IgD-negative memory B cell (primary cell): ENCODE results near the gene C1orf52. TPM values are rescaled to one million over a fixed set of nuclear protein-coding genes. Genes with fewer than 3 reads are reported as not detected.

Source experiments
- H3K27ac Mint-ChIP-seq, 3 donors: one replicate each; pipeline ENCODE4 v1.8.0; 2020 to 2022; ENCODE audit warnings: mild to moderate bottlenecking in 3 of 3, mixed read lengths in 3 of 3, moderate library complexity in 1 of 3
- H3K27me3 Mint-ChIP-seq: one replicate; pipeline ENCODE4 v1.8.0; 2021; ENCODE audit warnings: mixed read lengths
- H3K36me3 Mint-ChIP-seq: one replicate; pipeline ENCODE4 v1.8.0; 2020; ENCODE audit warnings: mild to moderate bottlenecking, mixed read lengths
- H3K4me1 Mint-ChIP-seq, 3 donors: one replicate each; pipeline ENCODE4 v1.8.0; 2020 to 2022; ENCODE audit warnings: mixed read lengths in 3 of 3, mild to moderate bottlenecking in 1 of 3
- H3K4me3 Mint-ChIP-seq, 4 donors: one replicate each; pipeline ENCODE4 v1.8.0; 2020 to 2022; ENCODE audit warnings: mild to moderate bottlenecking in 4 of 4, mixed read lengths in 4 of 4, moderate library complexity in 3 of 4
- H3K9me3 Mint-ChIP-seq, 3 donors: one replicate each; pipeline ENCODE4 v1.8.0; 2020 to 2021; ENCODE audit warnings: mixed read lengths in 3 of 3, mild to moderate bottlenecking in 1 of 3
- polyA plus RNA-seq: library from polyadenylated mRNA; unstranded; fragments of 300-500 nt; fragmentation: Illumina TruSeq; gene quantifications from one replicate; pipeline ENCODE4 v1.2.3, GENCODE V29; 2021

C1orf52 gene
- polyA plus RNA-seq, 1 donor from 2014 or later, result 22.3 TPM

DNA sequence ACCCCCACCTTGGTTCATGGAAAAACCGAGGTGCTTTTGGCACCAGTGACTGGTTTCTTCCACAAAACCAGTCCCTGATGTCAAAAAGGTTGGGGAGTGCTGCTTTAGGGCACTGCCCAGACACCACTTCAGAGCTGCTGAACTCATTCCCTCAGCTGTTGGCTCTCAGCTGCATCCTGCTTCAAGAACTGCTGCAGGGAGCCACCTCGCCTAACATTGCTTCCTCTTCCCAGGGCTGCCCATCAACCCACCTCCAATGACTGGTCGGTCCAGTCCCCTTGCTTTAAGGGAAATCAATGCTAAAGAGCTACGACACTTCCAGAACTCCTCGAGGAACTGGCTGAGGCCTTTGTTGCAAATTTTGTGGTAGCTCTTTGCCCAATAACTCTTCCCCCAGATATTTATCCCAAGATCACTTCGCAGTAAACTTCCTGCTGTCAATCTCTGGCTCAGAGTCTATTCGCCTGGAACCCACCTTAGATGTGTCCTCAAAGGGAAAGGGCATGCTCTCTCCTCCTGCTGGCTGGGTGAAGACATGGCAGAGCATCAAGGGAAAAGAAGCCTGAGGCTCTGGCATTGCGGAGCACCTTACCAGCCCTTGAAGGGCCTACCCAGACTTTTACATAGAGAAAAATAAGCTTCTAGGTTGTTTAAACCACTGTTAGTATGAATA, 29.0 kb downstream of the C1orf52 start:
- Mint-ChIP-seq H3K4me1 (no peaks in the 10 kb centered on the region), H3K9me3 (no peaks in the 10 kb centered on the region), H3K4me3 (no peak overlapping the region), H3K36me3 (no peaks in the 10 kb centered on the region), H3K27me3 (peaks cover 7% of the 10 kb centered on the region), H3K27ac (no peak overlapping the region)

DNA sequence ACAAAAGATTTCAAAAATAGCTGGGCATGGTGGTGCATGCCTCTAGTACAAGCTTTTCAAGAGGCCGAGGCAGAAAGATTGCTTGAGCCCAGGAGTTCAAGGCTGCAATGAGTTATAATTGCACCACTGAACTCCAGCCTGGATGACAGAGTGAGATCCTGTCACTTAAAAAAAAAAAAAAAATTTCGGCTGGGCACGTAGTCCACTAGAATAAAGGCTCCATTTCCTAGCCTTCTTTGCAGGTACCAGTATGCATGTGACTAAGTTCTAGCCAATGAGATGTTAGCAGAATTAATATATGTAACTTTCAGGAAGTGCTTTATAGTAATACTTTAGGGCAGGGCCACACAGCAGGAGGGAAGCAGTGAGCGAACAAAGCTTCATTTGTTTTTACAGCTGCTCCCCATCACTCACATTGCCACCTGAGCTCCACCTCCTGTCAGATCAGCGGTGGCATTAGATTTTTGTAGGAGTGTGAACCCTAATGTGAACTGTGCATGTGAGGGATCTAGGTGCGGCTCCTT, 29.8 kb downstream of the C1orf52 start:
- Mint-ChIP-seq H3K9me3 (no peaks in the 10 kb centered on the region), H3K27me3 (peaks cover 6% of the 10 kb centered on the region), H3K27ac (no peak overlapping the region), H3K4me1 (no peaks in the 10 kb centered on the region), H3K36me3 (no peaks in the 10 kb centered on the region), H3K4me3 (no peak overlapping the region)

DNA sequence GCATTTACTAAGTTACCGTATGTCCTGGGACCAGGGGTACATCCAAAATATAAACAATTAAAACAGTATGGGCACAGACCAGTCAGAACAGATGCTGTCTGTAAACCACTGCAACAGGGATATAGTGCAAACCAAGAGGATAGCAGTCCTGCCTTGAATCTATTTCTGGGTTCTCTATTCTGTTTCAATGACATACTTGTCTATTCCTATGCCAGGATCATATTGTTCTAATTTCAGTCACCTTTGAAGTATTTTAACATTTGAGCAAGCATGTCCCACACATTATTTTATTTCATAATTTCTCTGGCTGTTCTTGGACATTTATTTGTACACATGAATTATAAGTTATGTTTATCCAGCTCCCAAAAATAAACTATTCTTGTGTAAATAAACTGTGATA, 30.5 kb downstream of the C1orf52 start:
- peaks cover 4% of the 10 kb centered on the region for H3K27me3 Mint-ChIP-seq
- no peaks in the 10 kb centered on the region for H3K36me3 Mint-ChIP-seq
- H3K9me3 Mint-ChIP-seq, result no peaks in the 10 kb centered on the region
- H3K27ac Mint-ChIP-seq, result no peak overlapping the region
- no peak overlapping the region for H3K4me3 Mint-ChIP-seq
- no peaks in the 10 kb centered on the region for H3K4me1 Mint-ChIP-seq

DNA sequence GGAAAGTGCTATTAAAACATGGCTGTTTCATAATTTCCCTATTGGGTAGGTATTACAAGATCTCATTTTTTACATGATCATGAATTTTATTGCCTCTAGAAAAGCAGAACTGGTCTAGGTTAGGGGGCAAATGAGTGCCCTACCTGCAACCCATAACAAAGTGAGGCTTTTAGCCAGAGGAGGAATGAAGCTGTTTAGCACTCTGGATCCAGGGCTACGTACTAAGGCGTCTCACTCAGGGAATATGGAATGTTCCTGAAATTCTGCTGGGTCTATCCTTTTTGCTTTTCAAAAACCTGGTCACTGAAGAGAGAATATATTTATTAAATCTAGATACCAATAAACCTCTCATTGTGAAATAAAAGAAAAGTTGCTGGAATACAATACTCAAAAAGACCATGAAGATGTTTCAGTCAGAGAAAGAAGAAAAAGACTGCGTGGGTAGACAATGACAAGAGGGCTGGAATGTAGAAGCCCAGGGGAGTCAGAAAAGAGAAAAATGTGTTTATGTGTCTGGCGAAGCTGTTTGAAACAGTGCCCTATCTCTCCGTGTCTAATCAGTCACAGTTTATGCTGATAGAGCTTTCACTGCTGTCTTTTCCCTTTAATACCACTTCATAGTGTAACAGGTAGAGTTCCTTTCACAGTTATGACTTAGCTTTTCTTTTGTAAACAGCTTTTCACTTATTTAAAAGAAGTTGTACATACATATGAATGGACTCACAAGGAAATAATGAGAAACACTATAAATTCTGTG, 33.7 kb downstream of the C1orf52 start:
- no peak overlapping the region for H3K27ac Mint-ChIP-seq
- no peak overlapping the region for H3K4me3 Mint-ChIP-seq
- H3K27me3 Mint-ChIP-seq, result peaks cover 4% of the 10 kb centered on the region
- no peaks in the 10 kb centered on the region for H3K36me3 Mint-ChIP-seq
- no peaks in the 10 kb centered on the region for H3K4me1 Mint-ChIP-seq
- no peaks in the 10 kb centered on the region for H3K9me3 Mint-ChIP-seq

DNA sequence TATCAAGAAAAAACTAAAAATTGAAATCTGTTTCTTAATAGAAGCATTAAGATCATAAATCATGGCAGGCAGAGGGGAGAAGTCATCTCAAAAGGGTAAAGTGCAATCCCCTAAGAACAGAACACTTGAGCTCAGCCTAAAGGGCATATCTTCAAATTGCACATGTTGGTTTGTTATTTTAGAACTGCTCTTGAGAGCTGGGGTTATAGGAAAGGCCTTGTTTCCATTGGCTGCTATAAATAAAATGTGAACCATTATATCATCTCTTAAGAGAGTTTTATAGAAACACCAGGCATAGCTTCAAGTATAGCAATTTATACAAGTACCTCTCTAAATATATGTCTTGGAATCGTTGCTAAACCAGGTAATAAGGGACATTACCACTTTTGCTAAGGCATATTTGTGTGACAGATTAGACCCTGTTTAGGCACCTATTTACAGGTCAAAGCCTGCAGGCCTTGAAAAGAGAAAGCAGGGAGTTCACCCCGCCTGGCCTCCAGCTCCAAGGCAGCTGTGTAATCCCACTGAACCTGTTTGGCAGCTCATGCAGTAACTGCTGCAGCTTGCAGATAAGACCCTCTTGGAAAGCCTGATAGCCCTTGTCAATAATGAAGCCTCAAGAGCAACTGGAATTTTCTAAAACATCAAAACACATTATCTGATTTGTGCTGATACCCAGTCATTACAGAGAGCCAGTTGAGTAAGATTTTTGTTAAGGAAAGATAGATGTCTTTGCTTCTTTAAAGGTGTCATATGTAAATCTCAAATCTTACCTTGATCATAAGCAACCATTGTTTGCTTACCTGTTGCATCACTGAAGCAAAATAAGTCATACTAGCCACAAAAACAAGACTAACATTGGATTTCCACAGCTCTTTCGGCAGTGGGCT, 34.5 kb downstream of the C1orf52 start:
- H3K4me1 Mint-ChIP-seq, result no peaks in the 10 kb centered on the region
- H3K9me3 Mint-ChIP-seq, result no peaks in the 10 kb centered on the region
- H3K36me3 Mint-ChIP-seq, result no peaks in the 10 kb centered on the region
- peaks cover 8% of the 10 kb centered on the region for H3K27me3 Mint-ChIP-seq
- no peak overlapping the region for H3K4me3 Mint-ChIP-seq
- H3K27ac Mint-ChIP-seq, result no peak overlapping the region

DNA sequence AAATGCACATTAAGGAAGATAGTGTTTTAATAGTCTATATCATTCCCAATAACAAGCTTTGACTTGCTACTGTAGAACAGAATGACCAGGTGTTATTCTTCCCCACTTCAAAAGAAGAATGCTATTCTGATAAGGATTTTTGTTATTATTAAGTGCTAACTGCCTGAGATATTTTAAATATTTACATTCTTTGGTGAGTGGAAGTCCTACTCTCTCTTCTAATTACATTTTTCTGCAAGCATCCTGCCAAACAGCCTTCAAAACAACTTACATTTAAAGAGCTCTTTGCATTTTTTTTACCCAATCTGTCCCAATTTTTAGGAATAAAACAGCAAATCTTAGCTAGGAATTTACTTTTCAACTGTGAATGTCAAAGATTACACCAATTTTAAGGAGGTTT, 35.2 kb downstream of the C1orf52 start:
- Mint-ChIP-seq H3K36me3 (no peaks in the 10 kb centered on the region), H3K4me1 (no peaks in the 10 kb centered on the region), H3K27me3 (peaks cover 12% of the 10 kb centered on the region), H3K9me3 (no peaks in the 10 kb centered on the region), H3K4me3 (no peak overlapping the region), H3K27ac (no peak overlapping the region)

DNA sequence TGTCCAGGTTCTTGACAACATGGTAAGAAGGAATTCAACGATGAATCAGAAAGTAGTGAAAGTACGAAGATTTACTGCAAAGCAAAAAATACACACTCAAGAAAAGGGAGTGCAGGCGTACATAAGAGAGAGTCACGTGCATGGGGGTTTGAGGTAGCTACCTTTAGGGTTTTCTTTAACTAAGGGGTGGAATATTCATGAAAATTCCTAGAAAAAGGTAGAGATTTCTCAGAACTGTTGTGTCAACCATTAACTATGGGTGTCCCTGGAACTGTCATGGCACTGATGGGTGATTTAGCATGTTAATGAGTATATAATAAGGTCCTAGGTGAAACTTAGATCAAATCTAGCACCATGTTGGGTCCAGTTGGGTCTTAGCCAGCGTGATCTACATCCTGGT, 36.1 kb downstream of the C1orf52 start:
- Mint-ChIP-seq H3K27ac (no peak overlapping the region), H3K4me1 (no peaks in the 10 kb centered on the region), H3K36me3 (no peaks in the 10 kb centered on the region), H3K4me3 (no peak overlapping the region), H3K9me3 (no peaks in the 10 kb centered on the region), H3K27me3 (peaks cover 12% of the 10 kb centered on the region)

DNA sequence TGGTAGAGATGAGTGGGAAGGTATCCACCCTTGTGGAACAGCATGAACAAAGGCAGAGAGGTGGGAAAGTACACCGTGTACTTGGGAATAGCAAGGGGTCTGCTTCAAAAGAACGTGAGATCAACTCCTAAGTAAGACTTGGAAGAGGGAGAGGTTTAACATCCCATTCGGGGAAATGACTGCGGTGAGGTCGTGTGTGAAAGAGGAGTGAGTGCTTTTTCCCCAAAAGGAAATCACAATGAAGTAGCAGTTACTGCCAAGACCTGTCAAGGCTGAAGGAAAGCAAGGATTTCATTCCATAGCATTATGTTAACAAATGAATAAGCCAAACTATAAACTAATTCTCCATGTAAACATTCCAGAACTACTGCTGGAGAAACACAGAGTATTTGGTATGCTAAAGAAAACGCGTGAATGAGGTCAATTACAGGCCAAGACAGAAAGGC, 38.7 kb downstream of the C1orf52 start:
- H3K4me1 Mint-ChIP-seq, result no peaks in the 10 kb centered on the region
- H3K27ac Mint-ChIP-seq, result no peak overlapping the region
- peaks cover 2% of the 10 kb centered on the region for H3K36me3 Mint-ChIP-seq
- H3K27me3 Mint-ChIP-seq, result peaks cover 21% of the 10 kb centered on the region
- H3K4me3 Mint-ChIP-seq, result no peak overlapping the region
- H3K9me3 Mint-ChIP-seq, result peaks cover 0 to 3% (median 0%) of the 10 kb centered on the region in 3 donors

DNA sequence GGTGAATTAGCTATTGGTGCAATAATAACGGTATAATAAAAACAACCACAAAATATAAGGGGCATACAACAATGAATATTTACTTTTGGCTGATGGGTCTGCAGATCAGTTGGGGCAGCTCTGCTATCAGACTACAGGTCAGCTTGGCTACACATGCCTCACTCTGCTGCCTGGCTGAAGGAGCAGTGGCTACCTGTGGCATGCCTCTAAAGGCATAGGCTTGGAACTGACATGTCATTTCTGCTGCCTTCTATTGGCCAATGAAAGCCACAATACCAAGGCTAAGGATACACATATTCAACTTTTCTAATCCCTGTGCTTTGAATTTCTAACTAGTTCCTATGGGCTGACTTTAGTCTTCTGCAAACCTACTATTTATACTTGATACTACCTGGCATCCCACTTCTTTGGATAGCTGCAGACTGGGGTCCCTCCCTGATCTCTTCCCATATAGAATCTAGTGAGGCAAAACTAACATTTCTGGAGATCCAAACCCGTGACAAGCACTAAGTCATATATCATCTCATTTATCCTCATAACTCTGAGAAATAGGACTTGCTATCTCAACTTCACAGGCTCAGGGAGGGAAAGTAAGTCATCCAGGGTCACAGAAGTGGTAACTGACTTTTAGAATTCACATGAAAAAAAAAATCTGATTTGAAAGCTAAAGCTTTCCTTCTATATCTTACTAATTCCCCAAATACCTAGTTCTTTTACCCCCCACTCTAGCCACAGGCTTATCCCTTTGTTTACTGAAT, 39.4 kb downstream of the C1orf52 start:
- Mint-ChIP-seq H3K4me3 (no peak overlapping the region), H3K27me3 (peaks cover 24% of the 10 kb centered on the region), H3K36me3 (peaks cover 2% of the 10 kb centered on the region), H3K27ac (no peak overlapping the region), H3K9me3 (peaks cover 0 to 6% (median 0%) of the 10 kb centered on the region in 3 donors), H3K4me1 (no peaks in the 10 kb centered on the region)

DNA sequence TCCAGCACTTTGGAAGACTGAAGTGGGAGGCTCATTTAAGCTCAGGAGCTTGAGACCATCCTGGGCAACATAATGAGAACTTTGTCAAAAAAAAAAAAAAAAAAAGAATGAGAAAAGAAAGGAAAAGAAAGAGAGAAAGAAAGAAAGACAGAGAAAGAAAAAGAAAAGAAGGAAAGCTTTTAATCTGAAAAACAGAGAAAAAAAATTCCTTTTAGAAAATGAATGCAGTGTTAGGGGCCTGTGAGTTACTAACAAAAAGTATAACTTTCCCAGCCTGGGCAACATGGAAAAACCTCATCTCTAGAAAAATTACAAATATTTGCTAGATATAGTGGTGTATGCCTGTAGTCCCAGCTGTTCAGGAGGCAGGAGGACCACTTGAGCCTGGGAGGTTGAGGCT, 42.8 kb downstream of the C1orf52 start:
- H3K27ac Mint-ChIP-seq, result no peak overlapping the region
- no peak overlapping the region for H3K4me3 Mint-ChIP-seq
- H3K27me3 Mint-ChIP-seq, result peaks cover 27% of the 10 kb centered on the region

DNA sequence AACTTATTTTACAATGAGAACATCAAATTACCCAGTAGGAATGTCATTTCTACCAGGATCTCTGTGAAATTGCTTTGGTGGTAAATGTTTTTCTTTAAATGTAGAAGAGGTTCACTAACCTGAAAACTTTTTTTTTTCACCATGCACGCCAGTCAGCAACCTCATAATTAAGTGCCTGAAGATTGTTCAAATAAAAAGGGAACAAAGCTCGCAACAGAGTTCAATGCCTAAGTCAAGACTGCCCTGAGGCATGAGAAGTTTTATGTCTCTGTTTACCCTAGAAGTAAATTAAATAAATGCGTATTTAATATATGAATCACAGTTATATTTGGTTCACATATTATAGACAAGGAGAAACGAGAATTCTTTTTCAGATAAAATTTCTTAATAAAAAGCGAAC, 44.8 kb downstream of the C1orf52 start:
- H3K4me3 Mint-ChIP-seq, result no peak overlapping the region
- no peak overlapping the region for H3K27ac Mint-ChIP-seq
- no peaks in the 10 kb centered on the region for H3K4me1 Mint-ChIP-seq
- peaks cover 0 to 10% (median 0%) of the 10 kb centered on the region in 3 donors for H3K9me3 Mint-ChIP-seq
- peaks cover 20% of the 10 kb centered on the region for H3K27me3 Mint-ChIP-seq
- peaks cover 2% of the 10 kb centered on the region for H3K36me3 Mint-ChIP-seq

More for the DNA sequence above, 42.8 kb downstream of the C1orf52 start:
- H3K4me1 Mint-ChIP-seq, result no peaks in the 10 kb centered on the region
- H3K36me3 Mint-ChIP-seq, result peaks cover 2% of the 10 kb centered on the region
- H3K9me3 Mint-ChIP-seq, result peaks cover 0 to 10% (median 0%) of the 10 kb centered on the region in 3 donors

DNA sequence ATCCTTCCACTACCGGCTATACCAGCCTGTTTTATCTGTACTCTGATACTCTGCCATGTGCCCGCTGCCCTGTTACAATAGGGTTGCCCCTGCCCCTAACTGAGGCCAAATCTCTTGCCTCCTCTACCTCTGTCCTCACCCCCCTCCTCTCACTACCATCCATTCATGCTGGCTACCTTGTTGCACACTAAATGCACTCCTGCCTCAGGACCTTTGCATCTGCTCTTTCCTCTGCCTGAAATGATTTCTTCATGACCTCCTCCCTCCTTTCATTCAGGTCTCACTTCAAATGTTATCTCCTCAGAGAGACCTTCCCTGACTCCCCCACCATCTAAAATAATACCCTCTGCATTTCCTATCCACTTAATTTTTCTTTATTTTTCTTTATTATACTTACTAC, 51.0 kb downstream of the C1orf52 start:
- no peak overlapping the region for H3K4me3 Mint-ChIP-seq
- H3K27ac Mint-ChIP-seq, result no peak overlapping the region
- H3K36me3 Mint-ChIP-seq, result no peaks in the 10 kb centered on the region
- no peaks in the 10 kb centered on the region for H3K4me1 Mint-ChIP-seq
- peaks cover 24% of the 10 kb centered on the region for H3K27me3 Mint-ChIP-seq
- H3K9me3 Mint-ChIP-seq, result peaks cover 0 to 4% (median 0%) of the 10 kb centered on the region in 3 donors

DNA sequence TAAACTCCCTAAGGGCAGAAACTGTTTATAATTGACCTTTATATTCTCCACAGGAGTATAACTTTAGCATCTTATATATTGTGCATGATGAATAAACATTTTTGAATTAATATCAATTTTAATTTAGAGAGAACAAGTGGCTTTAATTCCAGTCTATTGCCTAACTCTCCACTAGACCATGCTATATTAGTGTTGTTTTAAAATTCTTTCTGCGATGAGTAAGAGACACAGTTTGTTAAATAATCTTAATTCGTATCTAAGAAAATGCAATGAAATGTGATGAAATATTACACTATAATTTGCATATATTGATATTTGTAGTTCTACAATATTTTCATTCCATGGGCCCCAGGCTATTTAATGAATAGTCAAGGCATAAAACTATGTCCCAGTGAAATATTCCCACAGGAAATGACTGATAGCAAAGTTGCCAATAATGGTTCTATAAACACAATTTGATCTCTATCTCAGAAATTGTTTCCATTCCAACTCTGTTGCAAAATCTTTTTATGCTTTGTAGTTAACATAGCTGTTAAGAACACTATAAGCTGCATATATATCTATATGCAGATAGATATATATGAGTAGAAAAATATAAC, 55.8 kb downstream of the C1orf52 start:
- Mint-ChIP-seq H3K4me3 (no peak overlapping the region), H3K36me3 (no peaks in the 10 kb centered on the region), H3K9me3 (no peaks in the 10 kb centered on the region), H3K4me1 (peaks cover 10 to 13% (median 11%) of the 10 kb centered on the region in 3 donors), H3K27me3 (peaks cover 23% of the 10 kb centered on the region), H3K27ac (no peak overlapping the region)

DNA sequence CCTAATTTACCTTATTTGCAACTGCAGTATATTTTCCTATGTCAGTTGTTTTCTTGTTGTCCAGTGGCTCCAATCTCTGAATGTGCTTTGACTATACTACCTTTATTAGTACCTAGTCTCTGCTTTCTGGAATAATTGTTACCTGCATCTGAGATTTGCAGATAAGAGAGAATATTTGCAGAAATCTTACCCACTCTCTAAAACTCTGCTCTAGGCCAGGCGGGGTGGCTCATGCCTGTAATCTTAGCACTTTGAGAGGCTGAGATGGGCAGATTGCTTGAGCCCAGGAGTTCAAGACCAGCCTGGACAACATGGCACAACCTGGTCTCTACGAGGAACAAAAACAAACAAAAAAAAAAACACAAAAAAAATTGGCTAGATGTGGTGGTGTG, 56.6 kb downstream of the C1orf52 start:
- Mint-ChIP-seq H3K4me3 (peak overlapping the region in 1 of 4 donors; percentile 98), H3K4me1 (peaks cover 10 to 14% (median 11%) of the 10 kb centered on the region in 3 donors), H3K36me3 (no peaks in the 10 kb centered on the region), H3K27me3 (peaks cover 16% of the 10 kb centered on the region), H3K9me3 (no peaks in the 10 kb centered on the region), H3K27ac (no peak overlapping the region)
